NCI-H2107 treated with DMSO at 0.1 percent for 48 hours (cell line): ENCODE measurements around the gene EXTL2.
"Not testable (repeated sequence)": the region's sequence is repeated elsewhere in the genome, so short reads cannot be mapped to it uniquely, and the experiment has no call there.

Experiments used
- DNase-seq: peaks from one replicate; lab custom pipeline; 2025; ENCODE audit not compliant: unreplicated experiment; lab: John Stamatoyannopoulos, UW

EXTL2 gene

DNA sequence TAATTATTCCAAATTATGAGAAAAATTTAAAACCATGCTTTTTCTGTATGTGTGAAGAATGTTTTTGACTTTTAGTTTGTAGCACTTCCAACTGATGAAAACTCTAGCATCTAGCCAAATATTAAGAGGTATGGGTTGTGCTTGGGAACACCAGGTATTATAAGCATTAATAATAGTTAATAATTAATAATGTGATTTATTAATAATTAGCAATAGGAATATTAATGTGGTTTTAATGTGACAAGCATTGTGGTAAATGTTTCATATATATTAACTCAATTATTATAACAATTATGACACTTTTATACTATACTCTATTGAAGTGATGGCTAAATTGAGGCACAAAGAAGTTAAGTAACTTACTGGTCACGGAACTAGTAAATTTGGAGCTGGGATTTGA, 9.1 kb upstream of the EXTL2 start:
- no peak for DNase-seq

DNA sequence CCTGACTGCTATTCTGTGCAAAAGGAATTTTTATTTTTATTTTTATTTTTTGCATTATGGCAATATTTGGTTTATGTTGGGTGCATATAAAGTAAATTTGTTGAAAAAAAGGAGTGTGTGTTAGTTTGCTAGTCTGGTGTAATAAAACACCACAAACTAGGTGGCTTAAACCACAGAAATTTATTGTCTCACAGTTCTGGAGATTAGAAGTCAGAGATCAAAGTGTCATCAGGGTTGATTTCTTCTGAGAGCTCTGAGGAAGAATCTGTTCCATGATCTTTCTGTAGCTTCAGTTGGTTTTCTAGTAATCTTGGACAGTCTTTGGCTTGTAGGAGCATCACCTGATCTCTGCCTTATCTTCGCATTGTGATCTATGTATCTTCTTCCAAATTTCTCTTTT, 7.7 kb upstream of the EXTL2 start:
- no peak for DNase-seq

DNA sequence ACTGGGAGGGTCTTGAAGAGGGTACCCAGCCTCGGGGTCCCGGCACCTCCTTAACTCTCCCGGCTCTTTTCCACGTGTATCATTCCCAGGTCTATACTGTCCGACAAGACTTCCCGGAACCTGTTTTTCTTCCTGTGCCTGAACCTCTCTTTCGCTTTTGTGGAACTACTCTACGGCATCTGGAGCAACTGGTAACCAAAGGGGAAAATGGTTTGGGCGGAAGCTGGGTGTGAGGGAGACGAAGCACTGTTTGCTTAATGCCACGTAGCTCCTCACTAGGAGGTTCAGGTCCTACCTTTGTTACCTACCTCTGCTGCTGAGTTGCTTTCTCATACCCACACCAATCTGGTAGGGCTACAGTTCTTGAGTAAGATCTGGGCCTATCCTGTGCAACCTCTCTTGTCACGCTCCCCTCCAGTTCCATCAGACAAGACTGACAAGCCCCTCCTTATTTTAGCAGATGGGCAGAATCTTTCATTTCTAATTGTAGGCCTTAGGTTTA, 1.9 kb upstream of the EXTL2 start:
- peak; percentile 66 for DNase-seq

GRCh38 chr1:100895540-100896480, 1.2 kb upstream of the EXTL2 start, which contains the start of gene SLC30A7:
TSS of gene SLC30A7 (plus strand) at chr1:100896090. CDS start at chr1:100896263, 173 bp downstream.
- peak; percentile 80 for DNase-seq

GRCh38 chr1:100893718-100894117, 924 bp downstream of the EXTL2 start:
- no peak for DNase-seq

DNA sequence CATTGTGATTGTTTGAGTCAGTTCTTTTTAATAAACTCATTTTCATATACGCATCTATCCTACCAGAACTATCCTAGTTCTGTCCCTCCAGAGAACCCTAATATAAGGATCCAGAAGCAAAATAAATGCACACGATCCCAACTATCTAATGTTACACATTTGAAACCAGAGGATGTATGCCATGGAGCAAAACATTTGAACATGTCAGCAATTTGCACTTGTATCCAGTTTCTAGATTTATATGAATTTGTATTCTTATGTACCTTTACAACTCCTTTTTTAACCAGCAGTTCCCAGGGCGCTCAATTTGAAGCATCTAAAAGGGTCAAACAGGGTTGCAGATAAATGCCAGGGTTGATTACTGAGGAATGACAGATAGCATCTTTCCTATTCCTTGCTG, 2.1 kb downstream of the EXTL2 start:
- no peak for DNase-seq

DNA sequence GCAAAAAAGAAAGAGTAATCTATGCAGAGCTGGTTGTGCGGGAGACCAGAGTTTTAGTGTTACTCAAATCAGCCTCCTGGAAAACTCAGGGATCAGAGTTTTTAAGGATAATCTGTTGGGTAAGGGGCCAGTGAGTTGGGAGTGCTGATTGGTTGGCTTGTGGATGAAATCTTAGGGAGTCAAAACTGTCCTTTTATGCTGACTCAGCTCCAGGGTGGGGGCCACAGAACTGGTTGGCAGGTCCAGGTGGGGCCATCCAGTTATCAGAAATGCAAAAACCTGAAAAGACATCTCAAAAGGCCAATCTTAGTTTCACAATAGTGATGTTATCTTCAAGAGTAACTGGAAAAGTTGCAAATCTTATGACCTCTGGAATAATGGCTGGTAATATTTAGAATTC, 3.3 kb downstream of the EXTL2 start:
- DNase-seq: no peak

- not testable (repeated sequence) for DNase-seq
These were observed 4.7 kb downstream of the EXTL2 start for GRCh38 chr1:100889869-100890482.

- DNase-seq: not testable (repeated sequence)
These were observed 5.6 kb downstream of the EXTL2 start for GRCh38 chr1:100889007-100889406.

GRCh38 chr1:100883963-100884362, 10.7 kb downstream of the EXTL2 start:
- DNase-seq: no peak

DNA sequence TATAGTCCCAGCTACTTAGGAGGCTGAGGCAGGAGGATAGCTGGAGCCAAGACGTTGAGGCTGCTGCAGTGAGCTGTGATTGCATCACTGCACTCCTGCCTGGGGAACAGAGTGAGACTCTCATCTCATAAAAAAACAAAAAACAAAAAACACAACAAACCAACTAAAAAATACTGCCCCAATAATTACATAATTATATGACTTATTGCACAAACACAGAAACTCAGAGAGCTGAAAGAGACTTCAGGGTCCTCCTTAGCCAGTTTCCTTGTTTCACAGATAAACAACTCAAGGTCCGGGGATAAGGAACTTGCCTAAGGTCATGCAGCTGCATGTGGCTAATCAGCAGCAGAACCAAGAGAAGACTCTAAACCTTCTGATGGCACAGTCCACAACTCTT, 11.9 kb downstream of the EXTL2 start:
- no peak for DNase-seq

- DNase-seq: no peak
These were observed 13.0 kb downstream of the EXTL2 start for GRCh38 chr1:100881687-100882086.

- DNase-seq: no peak
These were observed 15.2 kb downstream of the EXTL2 start for GRCh38 chr1:100879422-100879821.

DNA sequence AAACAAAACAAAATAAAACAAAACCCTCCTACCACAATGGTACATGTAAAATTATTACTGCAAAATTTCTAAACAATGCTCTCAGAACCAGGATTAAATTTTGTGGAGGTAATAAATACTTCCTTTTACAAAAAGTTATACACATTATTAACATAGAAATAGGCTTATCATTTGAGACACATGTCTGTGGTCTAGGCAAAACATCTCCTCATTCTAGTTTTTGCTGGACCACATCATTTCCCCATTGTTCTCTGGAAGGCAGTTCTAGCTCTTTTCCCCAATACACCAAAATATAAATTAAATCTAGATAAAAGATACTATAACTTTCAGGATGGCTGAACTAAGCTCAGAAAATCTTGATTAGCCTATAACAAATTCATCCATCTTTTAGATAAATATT, 18.4 kb downstream of the EXTL2 start:
- DNase-seq: no peak

DNA sequence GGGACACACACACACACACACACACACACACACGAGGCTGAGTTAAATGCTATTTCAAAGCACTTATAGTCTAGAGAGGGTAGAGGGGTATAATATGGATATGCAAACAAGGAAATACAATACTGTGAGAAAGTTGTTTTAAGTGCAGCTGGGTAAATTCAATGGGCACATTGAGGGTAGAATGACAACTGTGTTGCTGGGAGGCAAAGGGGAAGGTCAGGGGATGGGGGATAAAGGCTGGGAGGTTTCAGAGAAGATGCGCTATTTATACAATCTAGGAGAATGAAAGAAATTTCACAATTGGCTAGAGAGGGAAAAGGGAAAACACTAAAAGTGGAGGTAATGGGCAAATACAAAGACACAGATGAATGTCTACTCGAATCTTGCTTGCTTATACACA, 19.4 kb downstream of the EXTL2 start:
- peak; percentile 74 for DNase-seq

GRCh38 chr1:100874433-100874832, 20.2 kb downstream of the EXTL2 start:
- no peak for DNase-seq

GRCh38 chr1:100869996-100870395, 24.6 kb downstream of the EXTL2 start:
- no peak for DNase-seq

DNA sequence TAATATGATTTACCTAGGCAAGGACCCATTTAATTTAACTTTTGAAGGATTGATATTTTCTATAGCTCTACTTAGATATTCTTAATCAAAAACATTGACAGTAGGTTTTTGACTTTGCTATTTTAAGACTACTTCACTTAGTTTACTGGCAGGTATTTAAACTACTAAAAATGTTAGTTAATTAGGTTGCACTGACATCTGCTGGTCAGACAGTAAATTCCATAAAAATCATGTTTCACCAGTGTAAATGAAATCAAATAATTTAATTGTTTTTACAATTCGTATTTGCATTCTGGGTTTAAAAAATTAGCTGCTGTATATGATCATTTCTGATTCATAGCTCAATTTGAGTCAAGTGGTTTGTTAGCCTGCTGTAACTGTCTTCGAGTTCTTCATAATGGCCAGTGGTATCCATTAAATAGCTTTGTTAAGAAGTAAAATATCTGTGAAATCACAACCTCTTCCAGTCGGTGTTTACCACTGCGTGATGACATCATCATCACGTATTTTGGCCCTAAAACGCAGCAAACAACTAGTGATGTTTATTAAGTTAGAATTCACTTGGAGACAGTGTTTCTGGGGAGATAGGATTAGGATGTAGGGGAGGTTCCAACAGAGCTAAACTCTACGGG, 26.2 kb downstream of the EXTL2 start:
- DNase-seq: peak; percentile 33

GRCh38 chr1:100866901-100867206, 27.8 kb downstream of the EXTL2 start:
- no peak for DNase-seq

DNA sequence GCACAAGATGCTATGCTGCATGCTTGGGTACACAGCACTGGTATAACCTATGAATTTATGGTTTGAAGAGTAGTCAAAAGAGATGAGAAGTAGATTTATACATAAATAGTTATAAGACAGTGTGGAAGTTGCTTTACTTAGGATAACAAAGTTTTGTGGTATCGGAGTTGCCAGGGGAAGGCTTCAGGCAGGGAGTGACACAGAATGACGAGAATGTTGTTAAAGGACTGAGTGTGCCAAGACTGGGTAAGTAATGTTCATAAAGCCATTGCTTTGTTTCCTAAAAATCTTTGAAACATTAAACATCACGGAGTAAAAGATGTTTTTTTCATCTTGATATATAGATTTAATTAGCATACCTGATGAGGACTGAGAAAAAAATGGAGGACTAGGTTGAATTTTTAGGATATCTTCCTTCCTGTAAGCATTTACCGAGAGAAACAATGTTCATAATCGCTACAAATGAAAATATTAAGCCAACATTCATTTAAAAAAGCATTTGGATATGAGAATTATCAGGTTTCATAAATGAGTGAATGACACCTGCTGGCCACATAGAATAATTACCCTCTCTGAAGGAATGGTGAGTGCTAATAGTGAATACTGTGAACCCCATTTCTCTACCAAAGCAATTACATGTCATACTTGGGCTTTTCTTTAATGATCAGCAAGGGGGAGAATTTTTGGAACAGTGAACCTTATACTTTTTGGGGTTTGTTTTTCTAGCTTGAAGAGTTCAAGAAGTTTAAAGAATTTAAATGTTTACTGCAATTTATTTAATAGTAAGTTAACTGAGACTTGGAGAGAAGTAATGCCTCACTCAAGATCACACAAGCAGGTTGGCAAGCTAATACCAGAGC, 28.4 kb downstream of the EXTL2 start:
- peak; percentile 34 for DNase-seq

DNA sequence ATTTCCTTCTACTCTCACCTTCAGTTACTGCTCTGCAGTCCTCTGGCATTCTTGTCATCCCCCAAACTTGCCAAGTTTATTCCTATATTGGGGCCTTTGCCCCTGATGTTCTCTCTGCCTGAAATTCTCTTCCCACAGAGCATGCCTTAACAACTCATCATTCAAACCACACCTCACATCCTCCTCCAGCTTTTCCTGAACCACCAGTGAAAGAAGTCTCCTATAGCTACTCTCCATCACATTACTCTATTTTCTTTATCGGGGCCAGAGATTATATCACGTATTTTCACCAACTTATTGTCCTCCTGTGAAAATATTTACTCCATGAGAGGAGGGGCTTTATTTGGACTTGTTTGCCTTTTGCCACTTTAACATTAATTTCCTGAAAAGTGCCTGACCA, 32.1 kb downstream of the EXTL2 start:
- DNase-seq: no peak
